ENCODE results near the gene DCUN1D5.

DCUN1D5 gene

DNA sequence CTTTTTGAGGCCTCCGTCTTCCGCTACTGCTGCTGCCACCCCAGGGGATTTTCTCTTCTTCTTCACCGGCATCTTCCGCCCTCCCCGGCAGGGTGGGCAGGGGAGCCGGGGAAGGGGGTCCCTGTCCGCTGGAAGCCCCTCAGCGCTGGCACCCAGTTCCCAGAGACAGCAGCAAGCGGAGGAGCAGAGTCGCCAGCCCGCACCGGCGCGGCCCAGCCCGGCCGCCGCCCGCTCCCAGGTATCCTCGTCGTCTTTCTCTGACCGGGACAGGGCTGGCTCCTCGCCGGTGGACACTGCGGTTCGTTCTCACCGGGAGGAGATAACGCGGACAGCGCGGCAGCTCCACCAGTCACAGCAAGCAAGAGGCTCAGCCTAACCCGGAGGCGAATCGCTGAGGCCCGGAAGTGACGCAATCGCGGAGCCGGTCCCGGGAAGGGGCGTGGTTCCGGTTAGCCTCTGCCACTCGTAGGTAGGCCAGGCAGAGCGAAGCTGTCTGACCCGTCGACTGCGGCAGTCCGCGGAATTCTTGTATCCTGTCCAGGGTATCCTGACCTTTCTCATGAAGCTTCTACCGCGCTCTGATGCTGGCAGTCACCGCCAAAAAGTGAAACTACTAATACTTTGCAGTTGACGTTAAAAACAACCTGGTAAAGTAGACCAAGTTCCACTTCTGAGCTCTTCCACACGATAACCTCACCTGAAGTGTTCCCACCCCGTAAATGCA is at the start of gene DCUN1D5:
Gene DCUN1D5 (minus strand): TSS at position 360 of the 724 bp plus-strand sequence. CDS start 288 bp downstream, at position 72.
- DNase-seq (ENCODE audit: low spot score) = peak; percentile 94

DNA sequence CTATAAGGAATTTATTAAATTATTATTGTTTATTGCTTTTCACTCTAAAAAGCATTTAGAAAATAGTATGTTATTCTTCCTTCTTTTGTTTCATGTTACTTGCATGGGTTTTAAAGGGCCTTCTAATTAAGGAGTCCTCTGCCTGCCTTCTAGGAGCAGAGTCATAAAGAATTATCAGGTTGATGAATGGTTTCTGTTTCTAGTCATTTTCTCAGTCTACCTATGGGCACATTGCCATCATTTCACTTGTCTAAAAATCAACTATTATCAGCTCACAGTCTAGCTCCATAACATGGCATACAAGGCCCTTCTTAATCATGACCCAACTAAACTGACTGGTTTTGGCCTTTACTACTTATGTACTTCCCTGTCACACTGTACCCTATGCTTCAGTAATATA is 33.5 kb upstream of the DCUN1D5 start:
- DNase-seq (ENCODE audit: low spot score) = no peak

DNA sequence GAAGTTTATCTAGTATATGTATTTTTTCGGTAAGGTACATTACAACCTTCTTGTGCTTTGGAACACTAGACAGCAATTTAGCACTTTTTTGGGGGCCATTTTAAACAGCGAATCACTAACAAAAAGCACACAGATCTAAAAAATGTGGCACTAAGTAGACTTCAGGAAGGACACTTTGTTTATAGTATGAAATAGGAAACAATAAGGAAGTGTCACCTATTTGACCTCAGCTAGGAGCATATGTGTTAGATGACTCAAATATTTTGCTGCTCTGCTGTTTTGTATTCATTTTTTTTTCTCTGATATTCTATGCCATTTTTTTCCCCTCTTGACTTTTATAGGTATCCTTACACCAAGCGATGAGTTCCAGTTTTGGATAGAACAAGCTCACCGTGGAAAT is 22.9 kb upstream of the DCUN1D5 start:
- no peak for DNase-seq (ENCODE audit: low spot score)

DNA sequence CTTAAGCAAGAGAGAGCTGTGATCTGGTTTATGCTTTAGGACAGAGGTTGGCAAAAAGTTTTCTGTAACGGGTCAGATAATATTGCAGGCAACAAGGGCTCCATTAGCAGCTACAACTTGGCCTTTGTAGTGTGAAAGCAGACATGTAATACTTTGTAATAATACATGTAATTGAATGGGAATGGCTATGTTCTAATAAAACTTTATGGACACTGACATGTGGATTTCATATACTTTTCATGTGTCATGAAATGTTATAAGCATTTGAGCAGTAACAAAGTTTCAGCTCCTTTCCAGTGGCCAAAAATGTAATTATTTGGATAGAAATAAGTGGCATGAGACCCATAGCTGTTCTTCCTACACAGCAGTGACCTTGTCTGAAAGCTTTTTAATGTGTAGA is 20.4 kb upstream of the DCUN1D5 start:
- DNase-seq (ENCODE audit: low spot score) = no peak

DNA sequence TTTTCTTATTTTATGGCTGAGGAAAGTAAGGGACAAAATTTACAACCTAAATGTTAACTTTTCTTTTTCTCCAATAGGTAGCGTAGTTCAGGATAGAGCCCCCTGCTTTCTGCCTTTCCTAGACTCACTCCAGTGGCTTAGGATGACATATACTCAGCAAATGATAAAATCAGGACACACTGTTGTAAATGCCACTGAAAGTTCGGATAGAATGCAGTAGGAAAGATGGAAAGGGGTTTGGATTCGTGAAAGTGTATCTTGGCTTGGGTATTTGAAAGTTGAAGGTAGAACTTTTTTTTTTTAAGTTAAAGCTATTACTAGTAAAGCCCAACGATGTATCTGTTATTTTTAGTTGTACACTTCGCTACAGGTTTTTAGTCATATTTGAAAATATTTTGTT is 19.4 kb upstream of the DCUN1D5 start:
- no peak for DNase-seq (ENCODE audit: low spot score)

DNA sequence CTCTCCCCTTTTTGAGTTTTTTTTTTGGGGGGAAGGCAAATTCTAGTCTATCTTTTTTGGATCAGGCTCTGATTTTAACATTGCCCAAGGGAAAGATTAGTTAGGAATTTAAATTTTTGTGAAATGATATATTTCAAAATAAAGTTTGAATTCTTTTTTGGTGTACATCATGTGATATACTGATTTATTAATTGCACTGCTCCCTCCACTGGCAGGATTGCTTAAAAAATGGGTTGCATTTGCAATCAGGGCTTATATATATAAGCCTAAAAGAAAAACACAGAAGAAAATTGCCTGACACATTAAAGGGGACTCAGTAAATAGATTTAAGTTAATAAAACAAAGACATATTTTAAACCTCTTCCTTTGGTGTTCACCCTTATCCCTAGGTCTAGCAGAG is 18.4 kb upstream of the DCUN1D5 start:
- no peak for DNase-seq (ENCODE audit: low spot score)

DNA sequence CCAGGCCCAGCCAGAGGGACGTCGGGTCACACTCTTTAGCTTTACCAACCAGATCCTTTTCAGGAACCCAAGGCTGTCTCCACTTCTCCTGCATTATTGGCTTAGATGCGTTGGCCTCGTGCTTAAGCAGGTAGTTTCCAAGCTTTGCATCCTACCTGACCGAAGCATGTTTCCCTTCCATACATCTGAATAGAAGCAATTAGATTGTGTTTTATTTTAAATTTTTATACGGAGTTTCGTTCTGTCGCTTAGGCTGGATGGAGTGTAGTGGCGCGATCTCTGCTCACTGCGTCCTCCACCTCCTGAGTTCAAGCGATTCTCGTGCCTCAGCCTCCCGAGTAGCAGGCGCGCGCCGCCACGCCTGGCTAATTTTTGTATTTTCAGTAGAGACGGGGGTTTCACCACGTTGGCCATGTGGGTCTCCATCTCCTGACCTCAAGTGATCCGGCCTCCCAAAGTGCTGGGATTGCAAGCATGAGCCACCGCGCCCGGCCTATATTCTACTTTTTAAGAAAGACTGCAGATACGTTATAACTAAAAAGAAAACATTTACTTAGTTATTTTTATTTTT is 17.9 kb upstream of the DCUN1D5 start:
- no peak for DNase-seq (ENCODE audit: low spot score)

DNA sequence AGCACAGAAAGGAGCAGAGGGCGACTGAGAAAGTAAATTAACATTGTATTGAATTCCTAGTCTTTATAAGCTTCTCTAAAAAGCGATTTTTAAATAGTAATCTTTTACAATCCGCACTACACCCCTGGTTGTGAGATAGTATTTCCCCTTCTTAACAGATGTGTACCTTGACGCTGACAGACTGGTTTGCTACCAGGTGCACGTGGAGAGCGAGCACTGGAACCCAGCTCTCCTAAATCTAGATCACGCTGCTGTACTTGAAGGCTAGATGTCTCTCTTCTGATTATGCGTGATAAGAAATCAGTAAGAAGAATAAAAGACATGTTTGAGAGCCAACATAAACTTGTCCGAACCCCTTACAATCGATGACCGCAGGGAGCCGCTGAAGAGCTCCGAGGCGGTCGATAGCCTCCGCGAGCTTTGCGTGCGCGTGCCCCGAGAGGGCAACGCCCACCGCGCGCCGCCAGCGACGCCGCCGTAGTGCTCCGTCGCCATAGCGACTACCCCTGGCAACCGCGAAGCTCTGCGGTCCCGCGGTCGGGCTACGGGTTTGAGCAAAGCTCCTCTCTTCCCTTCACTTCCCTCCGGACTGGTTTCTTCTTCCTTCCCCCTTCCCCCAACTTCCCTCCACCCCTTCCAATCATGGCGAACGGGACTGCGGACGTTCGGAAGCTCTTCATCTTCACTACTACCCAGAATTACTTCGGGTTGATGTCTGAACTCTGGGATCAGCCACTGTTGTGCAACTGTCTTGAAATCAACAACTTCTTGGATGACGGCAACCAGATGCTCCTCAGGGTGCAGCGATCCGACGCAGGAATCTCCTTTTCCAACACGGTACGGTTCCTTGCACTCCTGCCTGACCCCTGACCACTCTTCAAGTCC is 17.2 kb upstream of the DCUN1D5 start, which contains the start of gene DYNC2H1:
Gene DYNC2H1 (plus strand): TSS at position 494 of the 885 bp plus-strand sequence. CDS start 149 bp downstream, at position 643.
- DNase-seq (ENCODE audit: low spot score) = peak; percentile 87

DNA sequence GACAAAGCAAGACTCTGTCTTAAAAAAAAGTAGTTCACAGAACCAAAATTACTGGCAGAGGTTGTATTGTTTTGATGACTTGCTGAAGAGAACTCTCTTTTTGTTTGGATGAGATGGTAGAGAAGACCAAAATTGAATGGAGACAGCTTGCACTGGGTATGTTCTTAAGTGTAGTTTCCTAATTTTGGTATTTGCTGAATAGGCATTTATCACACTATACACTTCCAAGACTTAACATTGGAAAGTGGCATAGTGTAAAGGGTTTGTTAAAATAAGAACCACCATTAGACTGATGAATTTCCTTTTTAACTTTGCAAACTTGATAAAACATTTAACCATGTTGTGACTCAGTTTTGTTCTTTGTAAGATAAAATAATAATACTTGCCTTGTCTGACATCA is 5.3 kb upstream of the DCUN1D5 start:
- DNase-seq (ENCODE audit: low spot score) = no peak

DNA sequence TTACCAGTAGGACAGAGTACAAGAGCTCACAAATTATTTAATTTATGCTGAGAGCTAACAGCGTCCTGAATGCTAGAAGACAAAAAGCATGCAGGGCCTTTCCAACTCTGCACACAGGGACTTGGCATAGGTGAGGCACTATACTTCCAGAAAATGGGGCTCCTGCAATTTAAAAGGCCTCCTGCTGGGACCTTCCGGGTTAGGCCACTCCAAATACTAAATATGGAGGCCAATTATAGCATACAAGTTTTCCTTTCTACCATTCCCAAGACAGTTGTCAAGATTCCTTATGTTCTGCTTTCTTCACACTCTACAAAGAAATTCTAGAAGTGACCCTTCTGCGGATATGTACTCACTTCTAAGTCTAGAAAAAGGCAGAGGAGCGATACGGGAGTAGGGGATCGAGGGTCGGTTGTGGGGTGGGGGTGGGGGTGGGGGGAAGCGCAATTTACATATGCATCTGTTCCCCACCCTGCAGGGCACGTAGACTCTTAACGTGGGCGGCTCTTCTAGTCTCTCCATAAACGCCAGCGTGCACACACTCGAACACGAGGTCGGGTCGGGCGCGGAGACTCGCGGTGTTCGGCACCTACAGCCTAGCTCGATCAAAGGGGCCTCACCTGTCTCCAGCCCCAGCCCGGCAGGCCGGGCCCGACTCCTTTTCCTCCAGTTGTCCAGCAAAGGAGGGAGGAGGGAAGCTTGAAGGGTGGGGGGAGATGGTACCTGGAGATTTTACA is 728 bp downstream of the DCUN1D5 start:
- DNase-seq (ENCODE audit: low spot score) = peak; percentile 23

DNA sequence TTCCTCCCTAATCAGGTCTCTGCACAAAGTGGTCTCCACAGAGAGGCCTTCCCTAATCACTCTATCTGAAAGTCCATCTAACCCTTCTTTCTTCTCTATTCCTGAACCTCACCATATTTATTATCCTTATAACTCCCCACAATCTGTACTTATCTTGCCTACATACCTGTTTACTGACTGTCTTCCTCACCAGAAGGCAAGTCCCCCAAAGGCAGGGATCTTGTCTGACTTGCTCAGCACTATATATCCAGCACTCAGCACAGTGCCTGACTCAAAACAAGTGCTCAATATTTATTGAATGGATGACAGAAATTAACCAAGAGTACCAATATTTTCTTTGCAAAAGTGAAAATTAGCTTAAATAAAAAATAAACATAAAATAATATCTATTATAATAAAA is 5.5 kb downstream of the DCUN1D5 start:
- no peak for DNase-seq (ENCODE audit: low spot score)

DNA sequence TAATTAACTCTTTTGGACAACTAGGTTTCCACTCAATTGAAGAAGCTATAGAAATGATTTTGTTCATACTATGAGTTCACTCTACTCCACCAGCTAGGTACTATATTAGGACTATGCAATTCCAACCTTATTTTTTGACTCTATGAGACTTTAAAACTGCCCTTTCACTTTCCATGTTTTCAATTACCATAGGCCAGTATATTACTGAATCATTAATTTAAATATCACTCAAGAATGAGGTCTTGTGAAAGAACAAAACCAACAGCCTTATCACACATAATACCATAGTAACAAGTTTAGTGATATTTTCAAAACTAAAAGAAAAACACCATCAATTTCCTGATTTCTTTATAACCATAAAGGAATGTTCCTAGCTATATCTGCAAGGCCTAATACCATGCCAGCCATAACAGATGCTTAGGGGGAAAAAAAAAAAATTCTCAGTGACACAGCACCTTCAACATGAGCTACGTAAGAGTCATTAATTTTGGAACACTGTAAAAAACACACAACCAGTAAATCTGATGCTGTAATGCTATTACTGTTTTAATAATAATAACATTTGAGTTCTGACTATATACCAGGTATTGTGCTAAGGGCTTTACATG is 6.1 kb downstream of the DCUN1D5 start:
- no peak for DNase-seq (ENCODE audit: low spot score)

DNA sequence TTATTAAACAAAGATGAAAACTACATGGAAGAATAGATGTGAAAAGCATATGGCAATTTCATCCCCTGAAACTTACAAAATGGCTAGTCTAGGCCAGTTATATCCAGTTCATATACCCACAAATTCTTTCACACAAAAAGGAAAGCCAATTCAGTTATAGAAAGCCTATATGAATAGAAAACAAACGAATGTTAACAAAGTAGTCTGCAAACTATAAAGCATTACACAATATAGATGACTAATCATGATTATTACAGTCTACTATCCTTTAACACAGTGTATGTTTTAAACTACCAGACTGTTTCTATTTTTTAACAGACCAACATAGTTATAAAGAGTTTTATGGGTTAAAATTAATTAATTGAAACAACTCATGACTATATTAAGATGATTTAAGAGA is 12.1 kb downstream of the DCUN1D5 start:
- DNase-seq (ENCODE audit: low spot score) = no peak

DNA sequence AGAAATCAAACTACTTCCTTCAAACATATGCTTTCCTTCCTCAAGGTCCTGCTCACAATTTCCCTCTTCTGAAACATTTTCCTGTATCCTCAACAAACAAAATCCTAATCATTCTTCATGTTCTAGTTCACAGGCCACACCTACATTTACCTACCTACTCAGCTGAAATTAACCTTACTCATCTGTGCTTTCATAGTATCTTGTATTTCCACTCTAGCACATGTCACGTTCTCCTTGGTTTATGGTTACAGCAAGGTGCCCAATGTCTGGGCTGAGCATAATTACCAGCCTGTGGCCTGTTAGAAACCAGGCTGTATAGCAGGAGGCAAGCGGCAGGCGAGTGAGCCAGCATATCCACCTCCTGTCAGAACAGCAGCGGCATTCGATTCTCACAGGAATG is 13.2 kb downstream of the DCUN1D5 start:
- no peak for DNase-seq (ENCODE audit: low spot score)

DNA sequence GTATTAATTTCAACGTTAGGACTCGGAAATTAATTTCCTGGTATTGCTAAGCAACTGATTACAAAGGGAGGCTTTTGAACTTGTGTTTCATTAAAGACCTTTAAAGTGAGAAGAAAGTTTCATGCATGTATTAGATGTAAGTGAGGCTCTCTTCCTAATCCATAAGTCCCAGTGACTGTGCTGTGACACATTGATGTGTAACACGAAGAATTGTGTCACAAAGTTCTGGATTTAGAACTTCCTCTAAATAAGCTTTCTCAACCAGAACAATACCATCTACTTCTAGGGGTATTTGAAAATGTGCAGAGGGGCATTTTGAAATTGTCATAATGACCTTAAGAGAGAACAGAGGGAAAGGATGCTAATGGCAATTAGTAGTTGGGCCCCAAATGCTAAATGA is 14.4 kb downstream of the DCUN1D5 start:
- DNase-seq (ENCODE audit: low spot score) = no peak

DNA sequence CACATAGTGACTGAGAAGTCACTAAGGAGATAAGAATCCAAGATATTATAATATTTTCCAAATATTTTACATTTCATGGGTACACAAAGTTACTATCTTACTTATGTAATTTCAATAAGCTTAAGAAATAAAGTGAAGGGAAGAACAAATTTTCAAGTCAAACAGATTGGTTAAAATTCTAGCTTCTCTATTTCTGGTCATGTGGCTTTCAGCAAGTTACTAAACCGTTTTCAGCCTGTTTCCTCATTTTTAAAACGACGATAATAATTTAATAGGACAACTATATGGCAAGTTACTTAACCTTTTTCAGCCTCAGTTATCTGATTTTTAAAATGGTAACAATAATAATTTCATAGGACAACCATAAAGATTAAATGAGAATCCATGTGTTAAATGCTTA is 15.6 kb downstream of the DCUN1D5 start:
- no peak for DNase-seq (ENCODE audit: low spot score)

DNA sequence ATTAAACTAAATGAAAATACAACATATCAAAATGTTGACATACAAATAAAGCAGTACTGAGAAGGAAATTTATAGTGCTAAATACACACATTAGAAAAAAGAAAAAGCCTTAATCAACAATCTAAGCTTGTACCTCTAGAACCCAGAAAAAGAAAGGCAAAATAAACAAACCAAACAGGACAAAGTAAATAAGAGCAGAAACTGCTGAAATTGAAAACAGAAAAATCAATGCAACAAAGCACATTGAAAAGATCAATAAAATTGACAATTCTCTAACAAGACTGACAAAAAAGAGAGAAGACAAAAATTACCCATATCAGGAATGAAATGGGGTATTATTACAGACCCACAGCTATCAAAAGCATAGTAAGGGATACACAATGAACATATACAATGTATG is 21.0 kb downstream of the DCUN1D5 start:
- DNase-seq (ENCODE audit: low spot score) = no peak

DNA sequence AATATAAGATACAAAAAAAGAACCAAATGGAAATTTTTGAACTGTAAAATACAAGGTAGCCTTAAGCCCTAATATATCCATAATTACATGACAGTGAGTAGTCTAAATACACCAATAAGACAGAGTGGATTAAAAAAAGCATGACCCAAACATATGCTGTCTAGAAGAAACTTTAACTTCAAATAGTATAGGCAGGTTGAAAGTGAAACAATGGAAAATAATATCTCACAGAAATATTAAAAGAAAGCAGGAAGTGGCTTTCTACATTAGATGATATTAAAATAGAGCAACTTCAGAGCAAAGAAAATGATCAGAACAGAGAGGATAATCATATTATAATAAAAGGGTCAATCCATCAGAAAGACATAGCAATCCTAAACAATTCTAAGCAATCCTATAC is 21.8 kb downstream of the DCUN1D5 start:
- DNase-seq (ENCODE audit: low spot score) = peak; percentile 7

DNA sequence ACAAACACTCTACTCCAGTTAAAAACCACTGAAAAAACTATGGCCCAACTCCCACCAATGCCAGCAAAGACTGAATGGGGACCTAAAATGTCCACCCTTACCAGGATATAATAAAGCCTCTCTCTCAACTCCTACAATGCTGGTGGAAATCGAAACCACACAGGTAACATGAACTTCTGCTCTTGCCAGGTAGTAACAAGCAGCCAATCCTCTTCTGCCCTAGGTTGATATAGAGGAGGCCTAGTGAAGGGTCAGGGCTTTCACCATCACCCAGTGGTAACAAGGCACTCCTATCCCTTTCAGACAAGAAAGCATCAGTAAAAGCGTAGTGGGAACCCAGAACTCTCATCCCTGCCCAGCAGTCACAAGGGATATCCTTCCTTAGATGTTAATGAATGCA is 22.6 kb downstream of the DCUN1D5 start:
- DNase-seq (ENCODE audit: low spot score) = no peak

DNA sequence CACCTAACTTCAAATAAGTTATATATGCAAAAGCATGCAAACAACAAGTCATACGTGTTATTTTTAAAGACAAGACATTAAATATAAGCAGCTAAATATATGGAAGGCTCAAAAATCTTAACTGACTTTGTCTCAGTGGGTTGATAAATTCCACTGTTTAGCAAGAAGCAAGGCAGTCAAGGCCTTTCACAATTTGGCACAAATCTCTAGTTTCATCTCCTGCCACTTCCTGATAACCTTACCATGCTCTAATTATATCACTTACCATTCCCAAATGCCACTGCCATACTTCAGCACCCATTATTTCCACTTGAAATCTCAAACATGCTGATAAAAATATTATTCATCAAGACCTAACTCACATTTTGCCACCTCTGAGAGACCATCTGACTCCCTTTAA is 24.8 kb downstream of the DCUN1D5 start:
- no peak for DNase-seq (ENCODE audit: low spot score)

DNA sequence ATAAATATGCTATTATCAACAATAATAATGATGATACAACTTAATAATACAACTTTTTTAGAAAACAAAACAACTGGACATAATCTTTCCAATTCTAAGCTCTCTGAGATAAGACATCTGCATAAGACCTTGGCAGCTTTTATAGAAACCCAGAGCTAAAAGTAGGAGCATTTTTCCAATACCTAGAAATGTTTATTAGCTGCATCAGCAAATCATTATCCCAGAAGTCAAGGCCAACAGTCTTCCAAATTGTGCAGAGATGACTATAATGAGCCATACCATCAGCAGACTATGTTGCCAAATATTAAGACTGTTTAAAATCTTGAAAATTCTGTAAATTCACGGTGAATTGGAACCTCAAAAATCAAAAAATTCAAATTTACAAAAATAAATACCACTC is 30.3 kb downstream of the DCUN1D5 start:
- DNase-seq (ENCODE audit: low spot score) = no peak

Data from CD4-positive, alpha-beta T cell treated with Interleukin-15 for 4 hours (primary cell).